ENCODE data around the gene NARF. TPM values are rescaled to one million over a fixed set of nuclear protein-coding genes. Genes with fewer than 3 reads are reported as not detected.

The NARF gene
- total RNA-seq, 1 donor from 2014 or later = 64.4 TPM

GRCh38 chr17:82419540-82419939 is 39.0 kb upstream of the NARF start:
- DNase-seq (ENCODE audit: low read depth) = no peak
- peak overlapping the region; percentile 65 for H3K4me3 ChIP-seq (ENCODE audit: low read depth, low read length)

GRCh38 chr17:82424001-82424862 is 34.3 kb upstream of the NARF start:
- peak; percentile 79 for TF ChIP-seq CTCF (conservative IDR thresholded peaks at IDR 0.05; ENCODE audit: low read depth, low read length)
- DNase-seq (ENCODE audit: low read depth) = no peak
- H3K4me3 ChIP-seq (ENCODE audit: low read depth, low read length) = no peak overlapping the region

More at GRCh38 chr17:82419540-82419939, 39.0 kb upstream of the NARF start:
- no peak for TF ChIP-seq CTCF (conservative IDR thresholded peaks at IDR 0.05; ENCODE audit: low read depth, low read length)

GRCh38 chr17:82424863-82425159 is 33.7 kb upstream of the NARF start:
- no peak for DNase-seq (ENCODE audit: low read depth)
- TF ChIP-seq CTCF (conservative IDR thresholded peaks at IDR 0.05; ENCODE audit: low read depth, low read length) = no peak
- H3K4me3 ChIP-seq (ENCODE audit: low read depth, low read length) = no peak overlapping the region

GRCh38 chr17:82428546-82428945 is 30.0 kb upstream of the NARF start:
- no peak for DNase-seq (ENCODE audit: low read depth)
- no peak for TF ChIP-seq CTCF (conservative IDR thresholded peaks at IDR 0.05; ENCODE audit: low read depth, low read length)
- no peak overlapping the region for H3K4me3 ChIP-seq (ENCODE audit: low read depth, low read length)

- no peak for DNase-seq (ENCODE audit: low read depth)
- TF ChIP-seq CTCF (conservative IDR thresholded peaks at IDR 0.05; ENCODE audit: low read depth, low read length) = no peak
- no peak overlapping the region for H3K4me3 ChIP-seq (ENCODE audit: low read depth, low read length)
Measured at GRCh38 chr17:82429824-82430223, 28.7 kb upstream of the NARF start.

GRCh38 chr17:82432017-82432416 is 26.5 kb upstream of the NARF start:
- no peak for DNase-seq (ENCODE audit: low read depth)
- H3K4me3 ChIP-seq (ENCODE audit: low read depth, low read length) = no peak overlapping the region
- TF ChIP-seq CTCF (conservative IDR thresholded peaks at IDR 0.05; ENCODE audit: low read depth, low read length) = no peak
